Skeletal muscle satellite cell (primary cell): ENCODE results near the gene RHPN2. TPM values are rescaled to one million over a fixed set of nuclear protein-coding genes. Genes with fewer than 3 reads are reported as not detected.

Experiments used
- H3K27me3 ChIP-seq: 2 replicates; pipeline ENCODE4 v1.7.0; 2013; ENCODE audit warnings: low read length; ENCODE audit not compliant: control insufficient read depth, insufficient read depth
- H3K36me3 ChIP-seq: 2 replicates; pipeline ENCODE4 v1.7.0; 2013; ENCODE audit warnings: mild to moderate bottlenecking, control low read depth, low read length; ENCODE audit not compliant: insufficient read depth
- H3K4me1 ChIP-seq: 2 replicates; pipeline ENCODE4 v1.7.0; 2013; ENCODE audit warnings: low read length; ENCODE audit not compliant: control insufficient read depth, insufficient read depth
- H3K4me2 ChIP-seq: 2 replicates; pipeline ENCODE4 v1.7.0; 2013; ENCODE audit warnings: mild to moderate bottlenecking, low read length
- H3K4me3 ChIP-seq: 2 replicates; pipeline ENCODE4 v1.7.0; 2013; ENCODE audit warnings: low read length
- H3K9ac ChIP-seq: 2 replicates; pipeline ENCODE4 v1.7.0; 2013; ENCODE audit warnings: mild to moderate bottlenecking, low read depth, low read length, moderate library complexity
- H3K9me3 ChIP-seq: replicated peaks from 2 replicates; pipeline ENCODE4 v1.7.0; 2013; ENCODE audit warnings: mild to moderate bottlenecking, control low read depth, low read length
- total RNA-seq: library from RNA; depleted of rRNA; stranded (reverse); fragments of >200 nt; gene quantifications from 2 replicates; pipeline ENCODE4 v1.2.3, GENCODE V29; 2012; rRNA removed

The RHPN2 gene
- total RNA-seq: 1.3 and 4.2 TPM in 2 replicates

- H3K9ac ChIP-seq: no peak within 1 kb of the TSS
- no peaks in the 10 kb centered on the region for H3K9me3 ChIP-seq
- peaks cover 5% of the 10 kb centered on the region for H3K27me3 ChIP-seq
- H3K4me2 ChIP-seq: peak within 1 kb of the TSS; percentile 75
- no peaks in the 10 kb centered on the region for H3K36me3 ChIP-seq
- peaks cover 5% of the 10 kb centered on the region for H3K4me1 ChIP-seq
- H3K4me3 ChIP-seq: peak within 1 kb of the TSS; percentile 69
Measured at GRCh38 chr19:33064792-33065550, at the start of gene RHPN2. TSS of gene RHPN2 (minus strand) at chr19:33064888. CDS start at chr19:33064852, 36 bp downstream.

- H3K9ac ChIP-seq: no peak overlapping the region
- H3K36me3 ChIP-seq: peaks cover 45% of the 10 kb centered on the region
- no peaks in the 10 kb centered on the region for H3K9me3 ChIP-seq
- H3K4me1 ChIP-seq: peaks cover 9% of the 10 kb centered on the region
- no peak overlapping the region for H3K4me3 ChIP-seq
- H3K4me2 ChIP-seq: no peak overlapping the region
- no peaks in the 10 kb centered on the region for H3K27me3 ChIP-seq
Measured at GRCh38 chr19:33114312-33114711, 49.6 kb upstream of the RHPN2 start.

- Histone ChIP-seq H3K4me2 (no peak overlapping the region), H3K9me3 (no peaks in the 10 kb centered on the region), H3K4me3 (no peak overlapping the region), H3K27me3 (no peaks in the 10 kb centered on the region), H3K36me3 (peaks cover 42% of the 10 kb centered on the region), H3K9ac (no peak overlapping the region), H3K4me1 (peaks cover 9% of the 10 kb centered on the region)
Measured at GRCh38 chr19:33111587-33111986, 46.9 kb upstream of the RHPN2 start.

DNA sequence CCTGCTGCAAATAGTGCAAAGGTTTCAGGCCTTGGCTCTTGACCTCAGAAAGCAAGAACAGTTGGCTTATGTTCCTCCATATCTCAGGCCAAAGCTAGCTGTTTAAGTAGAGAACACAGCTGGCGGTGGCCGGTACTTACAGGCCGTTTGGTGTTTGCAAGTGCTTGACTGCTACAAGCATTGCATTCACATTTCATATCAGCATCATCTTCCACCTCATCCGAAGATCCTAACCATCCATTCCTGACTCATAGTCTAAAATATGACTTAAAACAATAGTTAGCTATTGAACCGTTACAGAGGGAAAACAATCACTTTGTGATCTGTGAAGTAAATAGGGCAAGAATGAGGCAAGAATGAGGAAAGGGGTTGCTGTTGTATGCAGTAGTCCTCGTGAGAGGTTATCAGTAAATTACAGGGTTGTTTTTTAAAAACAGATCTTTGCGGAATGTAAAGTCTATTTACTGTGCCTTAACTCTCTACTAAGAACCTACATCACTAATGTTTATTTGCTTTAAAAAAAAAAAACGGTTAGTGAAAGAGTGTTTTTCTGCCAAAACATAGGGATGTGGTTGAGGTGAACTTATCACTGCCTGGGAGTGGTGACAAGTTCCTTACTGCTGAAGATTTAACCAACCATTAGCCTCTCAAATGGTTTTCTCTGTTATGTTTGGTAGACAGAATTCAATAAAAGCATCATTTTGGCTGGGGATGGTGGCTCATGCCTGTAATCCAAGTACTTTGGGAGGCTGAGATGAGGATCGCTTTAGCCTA, 45.6 kb upstream of the RHPN2 start:
- no peak overlapping the region for H3K4me3 ChIP-seq
- no peak overlapping the region for H3K9ac ChIP-seq
- H3K4me1 ChIP-seq: peaks cover 9% of the 10 kb centered on the region
- no peaks in the 10 kb centered on the region for H3K9me3 ChIP-seq
- H3K27me3 ChIP-seq: no peaks in the 10 kb centered on the region
- H3K4me2 ChIP-seq: no peak overlapping the region
- peaks cover 37% of the 10 kb centered on the region for H3K36me3 ChIP-seq

GRCh38 chr19:33108161-33108560, 43.5 kb upstream of the RHPN2 start:
- H3K9me3 ChIP-seq: no peaks in the 10 kb centered on the region
- H3K4me1 ChIP-seq: peaks cover 9% of the 10 kb centered on the region
- no peak overlapping the region for H3K4me3 ChIP-seq
- H3K27me3 ChIP-seq: no peaks in the 10 kb centered on the region
- H3K9ac ChIP-seq: no peak overlapping the region
- H3K4me2 ChIP-seq: no peak overlapping the region
- H3K36me3 ChIP-seq: peaks cover 27% of the 10 kb centered on the region

- H3K4me3 ChIP-seq: no peak overlapping the region
Measured at GRCh38 chr19:33102893-33103292, 38.2 kb upstream of the RHPN2 start.

DNA sequence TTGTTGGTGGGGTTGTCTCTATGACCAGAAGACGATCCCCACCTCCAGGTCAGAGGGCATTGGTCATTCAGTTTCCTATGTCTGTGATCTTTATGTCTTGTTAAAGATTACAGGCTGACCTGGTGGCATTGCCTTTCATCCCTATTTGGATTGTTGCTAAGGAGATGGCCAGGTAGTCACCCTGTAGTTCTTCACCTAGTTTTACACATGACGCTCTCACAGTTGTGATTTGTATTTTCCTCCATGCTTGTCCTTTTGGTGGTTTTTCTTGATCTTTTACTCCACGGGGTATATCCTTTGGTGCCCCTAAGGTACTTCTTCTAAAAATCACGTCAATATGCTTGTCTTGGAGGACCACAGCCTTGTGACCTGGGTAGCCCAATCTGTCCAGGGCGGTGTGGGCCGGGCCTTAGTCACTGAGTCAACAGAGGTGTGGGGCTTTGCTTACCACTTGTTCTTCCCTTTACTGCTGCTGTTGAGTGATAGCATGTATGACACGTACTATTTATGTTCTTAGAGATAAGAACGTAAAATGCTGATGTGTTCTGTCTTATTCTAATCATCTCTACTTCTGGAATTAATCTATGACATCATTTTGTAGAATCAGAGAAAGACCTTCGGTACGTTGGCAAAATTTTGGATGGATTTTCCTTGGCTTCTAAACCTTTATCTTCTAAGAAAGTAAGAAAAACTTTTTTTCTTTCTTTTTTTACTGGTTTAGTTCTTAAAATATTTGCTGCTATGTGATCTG, 36.4 kb upstream of the RHPN2 start:
- Histone ChIP-seq H3K9ac (no peak overlapping the region), H3K4me1 (no peaks in the 10 kb centered on the region), H3K27me3 (no peaks in the 10 kb centered on the region), H3K4me2 (no peak overlapping the region), H3K36me3 (peaks cover 41% of the 10 kb centered on the region), H3K4me3 (no peak overlapping the region), H3K9me3 (no peaks in the 10 kb centered on the region)

More at GRCh38 chr19:33102893-33103292, 38.2 kb upstream of the RHPN2 start:
- Histone ChIP-seq H3K9me3 (no peaks in the 10 kb centered on the region), H3K4me2 (no peak overlapping the region), H3K9ac (no peak overlapping the region), H3K4me1 (no peaks in the 10 kb centered on the region), H3K27me3 (no peaks in the 10 kb centered on the region), H3K36me3 (peaks cover 37% of the 10 kb centered on the region)

GRCh38 chr19:33098055-33098534, 33.4 kb upstream of the RHPN2 start:
- Histone ChIP-seq H3K4me3 (no peak overlapping the region), H3K9ac (no peak overlapping the region), H3K9me3 (no peaks in the 10 kb centered on the region), H3K4me2 (no peak overlapping the region), H3K27me3 (no peaks in the 10 kb centered on the region), H3K36me3 (peaks cover 57% of the 10 kb centered on the region), H3K4me1 (no peaks in the 10 kb centered on the region)

GRCh38 chr19:33096005-33096404, 31.3 kb upstream of the RHPN2 start:
- peaks cover 52% of the 10 kb centered on the region for H3K36me3 ChIP-seq
- H3K4me3 ChIP-seq: no peak overlapping the region
- H3K9ac ChIP-seq: no peak overlapping the region
- H3K4me2 ChIP-seq: no peak overlapping the region
- no peaks in the 10 kb centered on the region for H3K4me1 ChIP-seq
- no peaks in the 10 kb centered on the region for H3K27me3 ChIP-seq
- no peaks in the 10 kb centered on the region for H3K9me3 ChIP-seq

GRCh38 chr19:33094436-33095067, 29.9 kb upstream of the RHPN2 start:
- no peaks in the 10 kb centered on the region for H3K27me3 ChIP-seq
- H3K4me1 ChIP-seq: no peaks in the 10 kb centered on the region
- no peak overlapping the region for H3K4me2 ChIP-seq
- peaks cover 47% of the 10 kb centered on the region for H3K36me3 ChIP-seq
- H3K9ac ChIP-seq: no peak overlapping the region
- H3K4me3 ChIP-seq: no peak overlapping the region
- no peaks in the 10 kb centered on the region for H3K9me3 ChIP-seq
